H9 (cell line): ENCODE results near the gene WIPF2. TPM values are rescaled to one million over a fixed set of nuclear protein-coding genes. Genes with fewer than 3 reads are reported as not detected.

Experiments
- DNase-seq: peaks from one replicate; pipeline ENCODE4 v3.0.0-alpha.2; 2017
- H2AFZ ChIP-seq: one replicate; pipeline ENCODE4 v1.6.1; 2013; ENCODE audit warnings: mild to moderate bottlenecking, low read length, control low read depth, moderate library complexity
- H2AK5ac ChIP-seq: 2 replicates; pipeline ENCODE4 v1.6.1; 2013; ENCODE audit warnings: low read length, control low read depth, mixed read lengths; ENCODE audit not compliant: insufficient read length
- H2BK120ac ChIP-seq: one replicate; pipeline ENCODE4 v1.6.1; 2013; ENCODE audit warnings: low read depth, mild to moderate bottlenecking, low read length, control low read depth, inconsistent platforms; ENCODE audit not compliant: poor library complexity, severe bottlenecking
- H2BK12ac ChIP-seq: 2 replicates; pipeline ENCODE4 v1.6.1; 2013; ENCODE audit warnings: low read length, control low read depth, mixed read lengths, low read depth; ENCODE audit not compliant: insufficient read length
- H2BK15ac ChIP-seq: 2 replicates; pipeline ENCODE4 v1.6.1; 2013; ENCODE audit warnings: low read depth, low read length, control low read depth
- H2BK20ac ChIP-seq: one replicate; pipeline ENCODE4 v1.6.1; 2013; ENCODE audit warnings: low read depth, mild to moderate bottlenecking, low read length, control low read depth, inconsistent platforms; ENCODE audit not compliant: poor library complexity, severe bottlenecking
- H2BK5ac ChIP-seq: 2 replicates; pipeline ENCODE4 v1.6.1; 2013; ENCODE audit warnings: low read length, control low read depth, mixed read lengths; ENCODE audit not compliant: insufficient read length
- H3K14ac ChIP-seq: 2 replicates; pipeline ENCODE4 v1.6.1; 2013; ENCODE audit warnings: low read length, control low read depth; ENCODE audit not compliant: insufficient read depth
- H3K18ac ChIP-seq: 2 replicates; pipeline ENCODE4 v1.6.1; 2013; ENCODE audit warnings: low read depth, mild to moderate bottlenecking, mixed read lengths, low read length, control low read depth; ENCODE audit not compliant: insufficient read length
- H3K23ac ChIP-seq: 2 replicates; pipeline ENCODE4 v1.6.1; 2013; ENCODE audit warnings: low read length, control low read depth, mixed read lengths, low read depth; ENCODE audit not compliant: insufficient read length
- H3K23me2 ChIP-seq: 2 replicates; pipeline ENCODE4 v1.6.1; 2013; ENCODE audit warnings: low read depth, mild to moderate bottlenecking, mixed read lengths, low read length, control low read depth; ENCODE audit not compliant: insufficient read length, poor library complexity, severe bottlenecking
- H3K27ac ChIP-seq: 2 replicates; pipeline ENCODE4 v1.5.1; 2013; ENCODE audit warnings: low read length, control low read depth, mixed read lengths, low read depth; ENCODE audit not compliant: insufficient read length
- H3K27me3 ChIP-seq: 2 replicates; pipeline ENCODE4 v1.6.1; 2013; ENCODE audit warnings: low read length, control low read depth, inconsistent platforms; ENCODE audit not compliant: insufficient read depth
- H3K4ac ChIP-seq: 2 replicates; pipeline ENCODE4 v1.6.1; 2013; ENCODE audit warnings: low read depth, mild to moderate bottlenecking, control low read depth, inconsistent platforms, low read length, moderate library complexity
- H3K4me1 ChIP-seq: 2 replicates; pipeline ENCODE4 v1.6.1; 2013; ENCODE audit warnings: low read length, control low read depth, inconsistent platforms; ENCODE audit not compliant: insufficient read depth
- H3K4me2 ChIP-seq: 2 replicates; pipeline ENCODE4 v1.6.1; 2013; ENCODE audit warnings: low read length, control low read depth, mixed read lengths; ENCODE audit not compliant: insufficient read length, insufficient read depth
- H3K56ac ChIP-seq: 2 replicates; pipeline ENCODE4 v1.6.1; 2013; ENCODE audit warnings: low read depth, mild to moderate bottlenecking, mixed read lengths, low read length, control low read depth; ENCODE audit not compliant: insufficient read length
- H3K79me1 ChIP-seq: 2 replicates; pipeline ENCODE4 v1.6.1; 2013; ENCODE audit warnings: low read depth, mild to moderate bottlenecking, moderate library complexity, low read length, control low read depth, inconsistent platforms; ENCODE audit not compliant: insufficient read depth, poor library complexity, severe bottlenecking
- H3K79me2 ChIP-seq: 2 replicates; pipeline ENCODE4 v1.6.1; 2013; ENCODE audit warnings: low read length, control low read depth, inconsistent platforms; ENCODE audit not compliant: insufficient read depth
- H3K9ac ChIP-seq: 2 replicates; pipeline ENCODE4 v1.6.1; 2013; ENCODE audit warnings: low read length, control low read depth, mixed read lengths; ENCODE audit not compliant: insufficient read length; ENCODE audit errors: extremely low read depth
- H3K9me3 ChIP-seq: one replicate; pipeline ENCODE4 v1.6.1; 2013; ENCODE audit warnings: low read depth, low read length, inconsistent platforms; ENCODE audit not compliant: control insufficient read depth
- H3T11ph ChIP-seq: one replicate; pipeline ENCODE4 v1.6.1; 2013; ENCODE audit warnings: mild to moderate bottlenecking, low read length, control low read depth, inconsistent platforms
- H4K20me1 ChIP-seq: one replicate; pipeline ENCODE4 v1.6.1; 2013; ENCODE audit not compliant: control insufficient read depth, insufficient read length, insufficient read depth
- H4K5ac ChIP-seq: 2 replicates; pipeline ENCODE4 v1.6.1; 2013; ENCODE audit warnings: low read depth, mild to moderate bottlenecking, mixed read lengths, low read length, control low read depth; ENCODE audit not compliant: insufficient read length
- H4K8ac ChIP-seq: replicated peaks from 2 replicates; pipeline ENCODE4 v1.6.1; 2013; ENCODE audit warnings: low read length, control low read depth, mixed read lengths, low read depth; ENCODE audit not compliant: insufficient read length
- H4K91ac ChIP-seq: 2 replicates; pipeline ENCODE4 v1.6.1; 2013; ENCODE audit warnings: low read depth, mild to moderate bottlenecking, moderate library complexity, mixed read lengths, low read length, control low read depth; ENCODE audit not compliant: insufficient read length
- H3K27ac Mint-ChIP-seq, 3 experiments: 2 replicates in 2 of 3; 3 replicates in 1 of 3; pipeline ENCODE4 v1.8.0; 2020 to 2021; ENCODE audit warnings: mixed read lengths in 3 of 3, mild to moderate bottlenecking in 1 of 3, moderate library complexity in 1 of 3
- H3K27me3 Mint-ChIP-seq: 2 replicates; pipeline ENCODE4 v1.8.0; 2021; ENCODE audit warnings: low read depth, mild to moderate bottlenecking, moderate library complexity, mixed read lengths
- H3K36me3 Mint-ChIP-seq, 3 experiments: 2 replicates in 2 of 3; 3 replicates in 1 of 3; pipeline ENCODE4 v1.8.0; 2020 to 2021; ENCODE audit warnings: low read depth in 3 of 3, mixed read lengths in 3 of 3; ENCODE audit not compliant: insufficient read depth in 1 of 3
- H3K4me1 Mint-ChIP-seq, 2 experiments: 2 replicates each; pipeline ENCODE4 v1.8.0; 2020; ENCODE audit warnings: mixed read lengths in 2 of 2
- H3K4me3 Mint-ChIP-seq, 2 experiments: 2 replicates in 1 of 2; 3 replicates in 1 of 2; pipeline ENCODE4 v1.8.0; 2020 to 2021; ENCODE audit warnings: mild to moderate bottlenecking in 2 of 2, mixed read lengths in 2 of 2, moderate library complexity in 1 of 2
- H3K9me3 Mint-ChIP-seq, 2 experiments: 2 replicates in 1 of 2; 3 replicates in 1 of 2; pipeline ENCODE4 v1.8.0; 2020; ENCODE audit warnings: mild to moderate bottlenecking in 2 of 2, mixed read lengths in 2 of 2, moderate library complexity in 1 of 2
- WGBS: extraction: QIAGEN DNeasy Blood & Tissue Kit; methylation state at CpG from one replicate; pipeline ENCODE4 v1.1.7; 2013; ENCODE audit warnings: missing lambda C conversion rate, low lambda C conversion rate, mixed read lengths; ENCODE audit not compliant: insufficient read length; ENCODE audit errors: extremely low coverage; 5-methylcytosine and 5-hydroxymethylcytosine counted together
- total RNA-seq: library from RNA; stranded (reverse); gene quantifications from 2 replicates; pipeline ENCODE4 v1.2.1, GENCODE V29; 2021
- TF ChIP-seq, protein P1 (sequence below): fragments of 200-600 bp; sonication (generic); conservative IDR thresholded peaks from 3 replicates; pipeline ENCODE4 v1.8.0; 2021; ENCODE audit warnings: antibody characterized with exemption, mild to moderate bottlenecking

WIPF2 gene
- total RNA-seq, 1 experiment from 2014 or later, result 24.2 TPM

DNA sequence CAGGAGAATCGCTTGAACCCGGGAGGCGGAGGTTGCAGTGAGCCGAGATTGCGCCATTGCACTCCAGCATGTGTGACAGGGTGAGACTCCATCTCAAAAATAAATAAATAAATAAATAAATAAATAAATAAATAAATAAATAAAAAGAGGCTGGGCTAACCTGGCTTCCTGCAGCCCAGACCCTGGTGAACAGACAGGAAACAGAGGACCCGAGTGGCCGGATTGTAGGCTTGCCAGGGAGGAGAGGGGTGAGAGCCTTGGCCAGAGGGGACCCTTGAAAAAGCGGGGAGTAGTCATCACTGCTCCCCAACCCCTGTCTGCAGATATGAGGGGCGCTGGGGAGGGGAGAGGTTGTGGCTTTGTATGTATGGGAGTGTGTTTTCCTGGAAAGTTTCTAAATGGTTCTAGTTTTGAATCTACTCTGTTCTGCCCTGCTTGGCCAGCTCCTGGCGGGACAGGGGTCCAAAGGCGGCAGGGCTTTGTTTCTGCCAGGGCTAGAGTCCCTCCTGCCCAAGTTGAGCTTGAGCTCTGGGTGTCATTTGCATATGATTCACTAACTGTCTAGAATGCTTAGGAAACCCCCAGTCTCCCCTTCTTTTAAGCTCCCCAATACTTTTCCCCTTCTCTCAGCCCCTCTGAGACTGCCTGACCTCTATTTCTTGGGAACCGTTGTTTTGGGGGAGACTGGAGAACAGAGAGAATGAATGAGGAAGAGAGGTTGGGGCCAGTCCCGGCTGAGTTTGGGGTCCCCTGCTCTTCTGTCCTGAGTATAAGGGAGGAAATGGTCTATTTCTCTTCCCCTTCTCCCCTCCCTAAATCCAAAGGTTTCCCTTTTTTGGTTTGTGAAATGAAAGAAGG is 106.3 kb downstream of the WIPF2 start:
- no peak overlapping the region for H3K4me3 Mint-ChIP-seq
- peaks cover 28 to 39% of the 10 kb centered on the region in 2 experiments for H3K4me1 Mint-ChIP-seq
- H3K14ac ChIP-seq, result no peak overlapping the region
- no peaks in the 10 kb centered on the region for H3K27me3 ChIP-seq
- DNase-seq, result no peak
- no peaks in the 10 kb centered on the region for H3K9me3 Mint-ChIP-seq
- H4K8ac ChIP-seq, result no peak overlapping the region
- no peaks in the 10 kb centered on the region; a peak in 1 of 7 replicates for H3K36me3 Mint-ChIP-seq
- no peak overlapping the region for H3K27ac ChIP-seq
- H4K91ac ChIP-seq, result no peak overlapping the region
- TF ChIP-seq, protein P1, sequence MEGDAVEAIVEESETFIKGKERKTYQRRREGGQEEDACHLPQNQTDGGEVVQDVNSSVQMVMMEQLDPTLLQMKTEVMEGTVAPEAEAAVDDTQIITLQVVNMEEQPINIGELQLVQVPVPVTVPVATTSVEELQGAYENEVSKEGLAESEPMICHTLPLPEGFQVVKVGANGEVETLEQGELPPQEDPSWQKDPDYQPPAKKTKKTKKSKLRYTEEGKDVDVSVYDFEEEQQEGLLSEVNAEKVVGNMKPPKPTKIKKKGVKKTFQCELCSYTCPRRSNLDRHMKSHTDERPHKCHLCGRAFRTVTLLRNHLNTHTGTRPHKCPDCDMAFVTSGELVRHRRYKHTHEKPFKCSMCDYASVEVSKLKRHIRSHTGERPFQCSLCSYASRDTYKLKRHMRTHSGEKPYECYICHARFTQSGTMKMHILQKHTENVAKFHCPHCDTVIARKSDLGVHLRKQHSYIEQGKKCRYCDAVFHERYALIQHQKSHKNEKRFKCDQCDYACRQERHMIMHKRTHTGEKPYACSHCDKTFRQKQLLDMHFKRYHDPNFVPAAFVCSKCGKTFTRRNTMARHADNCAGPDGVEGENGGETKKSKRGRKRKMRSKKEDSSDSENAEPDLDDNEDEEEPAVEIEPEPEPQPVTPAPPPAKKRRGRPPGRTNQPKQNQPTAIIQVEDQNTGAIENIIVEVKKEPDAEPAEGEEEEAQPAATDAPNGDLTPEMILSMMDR, result no peak
- no peaks in the 10 kb centered on the region for H3K79me1 ChIP-seq
- no peaks in the 10 kb centered on the region for H4K20me1 ChIP-seq
- no peak overlapping the region for H3K9ac ChIP-seq
- H3K56ac ChIP-seq, result no peak overlapping the region
- H3T11ph ChIP-seq, result no peak overlapping the region
- no peak overlapping the region for H3K27ac Mint-ChIP-seq
- no peak overlapping the region for H2AFZ ChIP-seq
- peaks cover 3% of the 10 kb centered on the region; the same call in 1 of the 2 replicates for H3K79me2 ChIP-seq
- no peak overlapping the region for H2BK5ac ChIP-seq
- no peak overlapping the region for H3K18ac ChIP-seq
- no CpG with 5 or more reads among the region's 13 CpGs for WGBS
- H3K23me2 ChIP-seq, result no peaks in the 10 kb centered on the region
- H3K4me2 ChIP-seq, result no peak overlapping the region
- no peak overlapping the region for H2BK12ac ChIP-seq
- no peaks in the 10 kb centered on the region for H3K9me3 ChIP-seq
- no peak overlapping the region for H3K23ac ChIP-seq
- H3K4ac ChIP-seq, result no peak overlapping the region
- H2AK5ac ChIP-seq, result no peak overlapping the region
- H4K5ac ChIP-seq, result no peak overlapping the region
- no peak overlapping the region for H2BK20ac ChIP-seq
- H3K27me3 Mint-ChIP-seq, result peaks cover 18% of the 10 kb centered on the region
- H2BK120ac ChIP-seq, result no peak overlapping the region
- no peak overlapping the region for H2BK15ac ChIP-seq
- H3K4me1 ChIP-seq, result no peaks in the 10 kb centered on the region; the same call in 1 of the 2 replicates
